SK-N-SH treated with all-trans-retinoic acid at 6 μM for 48 hours (cell line): ENCODE measurements around the gene GLB1L3.

Source experiments
- ATAC-seq: fragments of 200-7000 bp; cut with Tn5 transposase; 3 replicates; pipeline ENCODE4 v1.9.1; 2020; ENCODE audit warnings: mild to moderate bottlenecking, moderate library complexity
- ARNTL ChIP-seq: fragments of 450-650 bp; formaldehyde crosslinking; IDR thresholded peaks from 2 replicates; pipeline ENCODE4 v1.5.0; 2020; ENCODE audit warnings: low read depth, mild to moderate bottlenecking, moderate library complexity, borderline replicate concordance
- BACH2 ChIP-seq: fragments of 250-450 bp; sonication (Bioruptor Pico); IDR thresholded peaks from 2 replicates; pipeline ENCODE4 v1.9.0; 2021; ENCODE audit warnings: mild to moderate bottlenecking, borderline replicate concordance
- CREB5 ChIP-seq: fragments of 250-450 bp; sonication (Bioruptor Pico); IDR thresholded peaks from 2 replicates; pipeline ENCODE4 v1.5.1; 2020; ENCODE audit warnings: low read depth, mild to moderate bottlenecking, moderate library complexity
- CSDC2 ChIP-seq: fragments of 250-450 bp; sonication (Bioruptor Pico); IDR thresholded peaks from 2 replicates; pipeline ENCODE4 v1.5.0; 2020; ENCODE audit warnings: mild to moderate bottlenecking, moderate library complexity
- CSRNP3 ChIP-seq: fragments of 250-450 bp; sonication (Bioruptor Pico); IDR thresholded peaks from 2 replicates; pipeline ENCODE4 v1.5.1; 2021; ENCODE audit warnings: mild to moderate bottlenecking, moderate library complexity
- ESRRG ChIP-seq: fragments of 250-450 bp; sonication (Bioruptor Pico); IDR thresholded peaks from 2 replicates; pipeline ENCODE4 v1.6.1; 2021; ENCODE audit warnings: mild to moderate bottlenecking
- GLIS3 ChIP-seq: fragments of 250-450 bp; sonication (Bioruptor Pico); IDR thresholded peaks from 2 replicates; pipeline ENCODE4 v1.5.0; 2020; ENCODE audit warnings: mild to moderate bottlenecking, moderate library complexity
- PATZ1 ChIP-seq: fragments of 250-450 bp; sonication (Bioruptor Pico); IDR thresholded peaks from 2 replicates; pipeline ENCODE4 v1.8.0; 2020; ENCODE audit warnings: mild to moderate bottlenecking, moderate library complexity, borderline replicate concordance
- POU6F1 ChIP-seq: fragments of 250-450 bp; sonication (Bioruptor Pico); IDR thresholded peaks from 2 replicates; pipeline ENCODE4 v1.8.0; 2021; ENCODE audit warnings: low read depth, mild to moderate bottlenecking, moderate library complexity, borderline replicate concordance
- RARB ChIP-seq: fragments of 250-450 bp; sonication (Bioruptor Pico); IDR thresholded peaks from 2 replicates; pipeline ENCODE4 v1.8.0; 2021; ENCODE audit warnings: mild to moderate bottlenecking, moderate library complexity
- SNAI2 ChIP-seq: fragments of 250-450 bp; sonication (Bioruptor Pico); IDR thresholded peaks from 2 replicates; pipeline ENCODE4 v1.5.0; 2020; ENCODE audit warnings: mild to moderate bottlenecking, moderate library complexity
- TCF4 ChIP-seq: fragments of 250-450 bp; sonication (Bioruptor Pico); IDR thresholded peaks from 2 replicates; pipeline ENCODE4 v1.8.0; 2021; ENCODE audit warnings: mild to moderate bottlenecking, moderate library complexity, borderline replicate concordance
- TOX ChIP-seq: fragments of 250-450 bp; sonication (Bioruptor Pico); IDR thresholded peaks from 2 replicates; pipeline ENCODE4 v1.8.0; 2021; ENCODE audit warnings: mild to moderate bottlenecking, moderate library complexity, borderline replicate concordance
- TSHZ2 ChIP-seq: fragments of 250-450 bp; sonication (Bioruptor Pico); IDR thresholded peaks from 2 replicates; pipeline ENCODE4 v1.5.0; 2020; ENCODE audit warnings: mild to moderate bottlenecking, moderate library complexity
- ZNF565 ChIP-seq: fragments of 450-650 bp; formaldehyde crosslinking; conservative IDR thresholded peaks from 2 replicates; pipeline ENCODE4 v1.5.0; 2020; ENCODE audit warnings: low read depth, mild to moderate bottlenecking, moderate library complexity
- ZNF70 ChIP-seq: fragments of 450-650 bp; formaldehyde crosslinking; IDR thresholded peaks from 2 replicates; pipeline ENCODE4 v1.5.0; 2020; ENCODE audit warnings: mild to moderate bottlenecking, moderate library complexity
- ZNF8 ChIP-seq: fragments of 450-650 bp; formaldehyde crosslinking; IDR thresholded peaks from 2 replicates; pipeline ENCODE4 v1.5.0; 2020; ENCODE audit warnings: mild to moderate bottlenecking, moderate library complexity

Gene GLB1L3

GRCh38 chr11:134261626-134262488 is 14.3 kb upstream of the GLB1L3 start:
- peak; percentile 82 for ATAC-seq
- TF ChIP-seq ESRRG (CRISPR knock-in tag) (no peak), BACH2 (CRISPR knock-in tag) (no peak), CREB5 (CRISPR knock-in tag) (no peak), ZNF8 (CRISPR knock-in tag) (no peak), CSRNP3 (CRISPR knock-in tag) (no peak)

GRCh38 chr11:134264966-134265764 is 11.0 kb upstream of the GLB1L3 start:
- no peak for TF ChIP-seq GLIS3 (CRISPR knock-in tag)
- TF ChIP-seq, all 23 proteins: peak for 0
- no peak for ATAC-seq

GRCh38 chr11:134266440-134266839 is 9.7 kb upstream of the GLB1L3 start:
- TF ChIP-seq ZNF70 (CRISPR knock-in tag) (no peak), SNAI2 (CRISPR knock-in tag) (no peak), TOX (no peak), BACH2 (CRISPR knock-in tag) (no peak), TCF4 (no peak), ZNF8 (CRISPR knock-in tag) (no peak), TSHZ2 (CRISPR knock-in tag) (no peak), ARNTL (no peak)
- no peak for ATAC-seq

GRCh38 chr11:134266841-134267251 is 9.3 kb upstream of the GLB1L3 start:
- peak; percentile 29; the same call in 2 of the 3 replicates for ATAC-seq
- TF ChIP-seq BACH2 (CRISPR knock-in tag) (no peak), SNAI2 (CRISPR knock-in tag) (no peak), ZNF8 (CRISPR knock-in tag) (no peak), TSHZ2 (CRISPR knock-in tag) (no peak), PATZ1 (CRISPR knock-in tag) (no peak), CSDC2 (CRISPR knock-in tag) (no peak), ESRRG (CRISPR knock-in tag) (no peak), ARNTL (no peak), GLIS3 (CRISPR knock-in tag) (no peak), RARB (CRISPR knock-in tag) (no peak), ZNF565 (no peak), POU6F1 (CRISPR knock-in tag) (no peak), TCF4 (no peak), CSRNP3 (CRISPR knock-in tag) (no peak)
